Stimulated activated CD4-positive, alpha-beta T cell treated with anti-CD3 and anti-CD28 coated beads, Interleukin-15, amount 100 ng/mL, for 1 hour (primary cell): ENCODE data around the gene HNRNPL.

Experiments used
- DNase-seq, 2 donors: peaks; one replicate each; pipeline ENCODE4 v3.0.0-alpha.2; 2020; ENCODE audit warnings: low read depth in 1 of 2, low spot score in 1 of 2

Gene HNRNPL

GRCh38 chr19:38845374-38846024 lies 4.3 kb downstream of the HNRNPL start:
- DNase-seq = no peak

DNA sequence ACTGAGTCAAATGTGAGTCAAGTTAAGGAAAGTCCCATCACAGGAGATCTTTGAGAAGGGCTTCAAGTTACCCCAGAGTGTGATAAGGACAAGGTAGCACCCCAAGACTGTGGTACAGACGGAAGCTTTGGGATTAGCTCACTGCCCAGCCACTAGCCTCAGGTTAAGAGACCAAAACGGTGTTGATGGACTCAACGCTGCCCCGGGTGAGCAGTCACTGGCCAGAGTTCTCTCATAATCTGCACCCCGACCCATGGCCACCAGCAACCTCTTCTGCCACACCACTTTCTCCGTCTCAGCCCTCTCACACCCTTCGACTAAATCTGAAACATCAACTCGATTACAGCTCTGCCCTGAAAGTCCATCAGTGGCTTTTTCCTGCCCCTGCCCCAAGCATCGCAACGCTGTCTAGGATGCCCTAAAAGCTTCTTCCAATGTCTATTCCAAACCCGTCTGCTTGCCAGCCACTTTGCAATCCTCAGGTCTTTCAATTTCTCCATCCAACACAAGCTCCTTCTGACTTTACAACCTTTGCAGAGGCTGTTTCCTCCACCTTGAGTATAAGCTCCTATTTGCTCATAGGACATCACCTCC lies 5.6 kb downstream of the HNRNPL start:
- no peak for DNase-seq

- no peak for DNase-seq
These were observed 6.5 kb downstream of the HNRNPL start for GRCh38 chr19:38843175-38843758.

DNA sequence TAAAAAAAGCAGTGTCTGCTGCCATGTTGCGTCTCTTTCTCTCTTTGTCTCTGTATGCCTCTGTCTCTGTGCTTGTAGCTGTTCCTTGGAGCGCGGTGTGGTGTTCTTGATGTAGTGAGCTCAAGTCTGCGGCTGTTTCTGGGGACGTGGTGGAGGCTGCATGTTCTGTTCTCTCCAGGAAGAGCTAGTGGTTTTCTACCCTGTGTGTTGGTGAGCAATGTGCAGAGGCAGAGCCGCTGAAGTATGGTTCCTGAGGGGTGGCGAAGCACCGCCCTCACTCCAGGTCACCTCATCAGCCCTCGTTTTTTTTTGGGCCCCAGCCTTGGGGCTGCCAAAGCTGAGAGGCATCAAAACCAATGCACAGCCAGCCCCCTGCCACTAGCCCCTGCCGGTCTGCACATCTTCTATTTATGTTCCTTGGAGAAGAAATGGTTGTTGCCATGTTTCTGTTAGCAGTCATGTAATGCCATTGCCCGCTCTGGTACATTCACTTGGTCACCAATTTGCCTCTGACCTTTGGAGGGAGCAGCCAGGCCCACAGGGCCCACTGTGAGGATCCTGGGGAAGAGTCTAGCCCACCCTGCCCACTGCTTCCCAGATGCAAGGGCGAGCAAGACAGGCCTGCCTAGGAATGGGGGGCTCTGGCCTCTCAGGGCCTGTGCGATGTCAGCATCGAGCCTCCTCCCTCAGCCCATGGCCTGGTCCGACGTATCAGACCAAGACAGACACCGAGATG lies 7.2 kb downstream of the HNRNPL start:
- DNase-seq = peak in 1 of 2 donors; percentile 26

GRCh38 chr19:38841787-38842438 lies 7.9 kb downstream of the HNRNPL start:
- DNase-seq = no peak

- DNase-seq = no peak
These were observed 8.5 kb downstream of the HNRNPL start for GRCh38 chr19:38841180-38841766.

DNA sequence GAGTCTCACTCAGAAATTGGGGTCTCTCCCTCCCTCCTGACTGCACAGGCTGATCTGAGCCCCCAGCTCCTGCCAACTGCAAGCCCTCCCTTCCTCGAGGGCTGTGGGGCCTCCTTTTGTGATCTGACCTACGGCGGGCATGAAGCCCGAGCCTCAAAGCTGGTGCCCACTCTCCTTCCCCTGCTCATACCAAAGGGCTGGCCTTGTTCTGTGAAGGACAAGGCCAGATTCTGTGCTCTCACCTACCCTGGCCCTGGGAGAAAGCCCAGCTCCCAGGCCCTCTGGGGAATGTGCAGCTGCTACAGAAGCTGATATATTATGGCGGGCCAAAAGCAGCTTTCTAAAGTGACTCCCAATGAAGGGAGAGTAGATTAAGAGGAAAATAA lies 9.2 kb downstream of the HNRNPL start:
- no peak for DNase-seq

GRCh38 chr19:38839816-38840582 lies 9.8 kb downstream of the HNRNPL start:
- no peak for DNase-seq

DNA sequence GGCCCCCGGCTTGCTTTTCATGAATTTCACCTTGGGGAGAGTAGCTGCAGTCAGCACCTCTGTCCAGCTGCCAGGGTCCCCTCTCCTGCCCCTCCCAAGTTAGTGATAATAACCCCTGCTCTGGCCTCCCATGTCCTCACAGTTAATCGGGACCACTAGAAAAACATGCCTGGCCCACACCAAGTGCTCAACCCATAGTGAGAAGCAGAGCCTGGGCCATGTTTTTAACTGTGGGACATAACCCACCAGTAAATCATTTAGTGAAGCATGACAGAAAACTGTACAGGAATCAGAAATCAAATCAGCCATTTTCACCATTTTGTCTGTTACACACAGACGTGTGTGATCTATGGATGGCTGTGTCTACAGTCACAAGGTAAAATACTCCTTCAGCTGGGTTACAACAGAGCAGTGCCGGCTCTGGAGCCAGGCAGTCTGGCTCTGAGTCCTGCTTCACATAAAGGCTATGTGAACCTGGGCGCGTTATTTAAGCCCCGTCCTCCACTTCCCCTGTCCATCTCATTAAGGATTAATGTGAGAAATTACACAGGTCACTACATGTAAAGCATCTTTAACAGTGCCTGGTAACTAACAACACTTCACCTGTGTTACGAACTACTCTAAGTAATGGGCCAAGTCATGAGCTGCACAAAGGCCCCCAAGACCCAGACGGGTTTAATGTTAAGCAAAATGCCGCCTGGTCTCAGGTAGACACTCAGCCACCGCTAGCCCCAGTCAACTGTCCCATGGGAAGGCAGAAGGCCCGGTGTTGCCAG lies 10.6 kb downstream of the HNRNPL start:
- no peak for DNase-seq

GRCh38 chr19:38838208-38838985 lies 11.4 kb downstream of the HNRNPL start:
- peak in 1 of 2 donors; percentile 29 for DNase-seq

- no peak for DNase-seq
These were observed 12.1 kb downstream of the HNRNPL start for GRCh38 chr19:38837656-38838121.

GRCh38 chr19:38836983-38837626 lies 12.7 kb downstream of the HNRNPL start:
- DNase-seq = no peak

GRCh38 chr19:38836159-38836982 lies 13.4 kb downstream of the HNRNPL start:
- no peak for DNase-seq

DNA sequence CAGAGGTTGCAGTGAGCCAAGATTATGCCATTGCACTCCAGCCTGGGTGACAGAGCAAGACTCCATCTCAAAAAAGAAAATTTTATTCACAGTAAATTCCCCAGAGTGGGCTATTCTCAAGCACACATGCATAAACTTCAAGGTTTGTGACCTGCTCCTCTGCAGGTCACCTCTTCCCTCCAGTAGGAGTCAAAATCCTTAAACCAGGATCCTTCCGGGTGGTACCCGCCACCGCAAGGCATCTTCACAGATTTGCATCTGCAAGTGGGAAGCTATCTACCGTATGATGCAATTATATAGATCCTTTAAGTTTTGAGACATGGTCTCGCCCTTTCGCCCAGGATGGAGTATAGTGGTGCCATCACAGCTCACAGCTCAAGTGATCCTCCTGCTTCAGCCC lies 15.2 kb downstream of the HNRNPL start:
- no peak for DNase-seq

GRCh38 chr19:38834104-38834490 lies 15.7 kb downstream of the HNRNPL start:
- DNase-seq = no peak

DNA sequence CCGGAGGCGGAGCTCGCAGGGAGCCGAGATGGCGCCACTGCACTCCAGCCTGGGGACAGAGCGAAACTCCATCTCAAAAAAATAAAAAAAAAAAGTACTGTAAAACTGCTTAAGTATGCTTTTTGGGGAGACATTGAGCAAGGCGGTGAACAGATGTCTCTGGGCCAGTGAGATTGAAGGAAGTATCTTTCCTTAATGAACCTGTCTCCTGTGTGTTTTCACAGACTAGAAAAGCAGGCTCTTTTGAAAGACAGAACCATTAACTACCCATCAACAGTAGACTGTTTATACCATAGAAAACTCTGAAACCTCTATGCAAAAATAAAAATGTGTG lies 16.7 kb downstream of the HNRNPL start:
- no peak for DNase-seq

GRCh38 chr19:38831142-38831605 lies 18.6 kb downstream of the HNRNPL start:
- DNase-seq = no peak
